Hematopoietic multipotent progenitor cell treated with erythropoietin and hydrocortisone succinate and interleukin-3 and kit ligand, for 8 days (in vitro differentiated cells): ENCODE data around the gene FLT3.
"Not testable (repeated sequence)": the region's sequence is repeated elsewhere in the genome, so short reads cannot be mapped to it uniquely, and the experiment has no call there.

Source experiments
- DNase-seq: peaks from one replicate; pipeline ENCODE4 v3.0.0-alpha.2; 2015

Gene FLT3

DNA sequence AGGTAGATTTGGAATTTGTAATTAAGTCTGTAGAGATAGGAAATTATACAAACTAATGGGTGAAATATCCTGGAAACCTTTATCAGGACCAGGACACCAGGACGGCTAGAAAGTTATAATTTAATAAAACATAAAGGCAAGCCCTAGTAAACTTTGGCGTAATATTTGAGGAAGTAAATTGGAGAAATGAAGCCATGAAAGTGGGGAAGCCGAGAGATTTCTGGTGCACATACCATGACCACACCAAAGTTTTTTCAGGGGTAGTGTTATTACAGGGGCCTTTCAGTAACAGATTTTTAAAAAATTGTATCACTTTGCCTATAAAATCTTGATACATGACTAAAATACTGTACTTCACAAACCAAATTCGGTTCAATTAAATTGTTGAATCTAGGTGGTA is 57.2 kb downstream of the FLT3 start:
- DNase-seq: no peak

DNA sequence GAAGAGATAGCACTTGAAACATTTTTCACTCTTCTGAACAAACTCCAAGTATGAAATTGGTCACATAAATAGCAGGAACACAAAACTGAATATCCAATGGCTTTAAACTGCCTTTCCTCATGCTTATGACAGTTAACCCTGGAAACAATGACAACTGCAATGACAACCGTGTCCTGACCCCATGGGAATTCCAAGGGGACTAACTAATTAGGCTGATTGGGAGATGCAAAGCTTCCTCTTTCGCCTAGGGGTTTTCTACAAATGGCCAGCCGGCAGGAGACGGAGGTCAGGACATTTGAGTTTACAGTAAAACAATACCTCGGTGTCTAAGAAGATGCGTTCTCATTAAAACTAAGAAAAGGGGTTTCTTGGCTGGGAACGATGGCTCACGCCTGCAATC is 58.9 kb downstream of the FLT3 start:
- no peak for DNase-seq

DNA sequence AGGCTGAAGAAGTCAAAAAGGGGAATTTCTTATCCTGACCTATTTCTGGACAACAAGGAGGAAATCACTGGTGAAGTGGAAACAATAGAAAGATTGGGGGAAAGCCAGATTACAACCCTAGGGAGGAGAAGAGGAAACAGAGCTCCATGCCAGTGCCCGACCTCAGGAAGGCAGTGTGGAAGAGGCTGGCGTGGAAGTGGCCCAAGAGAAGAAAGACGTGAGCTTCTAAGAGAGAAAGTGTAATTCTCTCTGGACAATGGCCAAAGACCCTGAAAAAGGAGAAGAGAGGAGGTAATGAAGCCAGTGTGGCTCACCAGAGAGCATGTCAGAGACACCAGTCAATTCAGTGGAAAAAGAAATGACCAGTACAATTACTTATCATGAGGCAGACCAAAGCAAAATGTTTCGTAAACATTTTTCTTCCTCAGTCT is 59.3 kb downstream of the FLT3 start:
- no peak for DNase-seq

DNA sequence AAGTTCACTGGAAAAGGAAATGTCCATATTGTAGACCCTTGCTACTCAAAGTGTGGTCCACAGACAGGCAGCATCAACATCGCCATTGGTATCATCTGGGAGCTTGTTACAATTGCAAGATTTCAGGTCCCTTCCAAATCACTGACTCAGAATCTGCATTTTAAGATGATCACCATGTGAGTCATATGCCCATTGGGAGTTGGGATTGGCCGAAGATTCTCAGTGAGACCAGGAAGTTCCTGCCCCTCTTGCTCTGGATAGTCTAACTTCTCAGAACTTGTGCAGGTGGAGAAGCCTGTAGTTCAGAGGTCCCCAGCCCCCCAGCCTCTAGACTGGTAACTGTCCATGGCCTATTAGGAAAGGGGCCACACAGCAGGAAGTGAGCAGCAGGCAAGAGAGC is 63.0 kb downstream of the FLT3 start:
- DNase-seq: no peak

DNA sequence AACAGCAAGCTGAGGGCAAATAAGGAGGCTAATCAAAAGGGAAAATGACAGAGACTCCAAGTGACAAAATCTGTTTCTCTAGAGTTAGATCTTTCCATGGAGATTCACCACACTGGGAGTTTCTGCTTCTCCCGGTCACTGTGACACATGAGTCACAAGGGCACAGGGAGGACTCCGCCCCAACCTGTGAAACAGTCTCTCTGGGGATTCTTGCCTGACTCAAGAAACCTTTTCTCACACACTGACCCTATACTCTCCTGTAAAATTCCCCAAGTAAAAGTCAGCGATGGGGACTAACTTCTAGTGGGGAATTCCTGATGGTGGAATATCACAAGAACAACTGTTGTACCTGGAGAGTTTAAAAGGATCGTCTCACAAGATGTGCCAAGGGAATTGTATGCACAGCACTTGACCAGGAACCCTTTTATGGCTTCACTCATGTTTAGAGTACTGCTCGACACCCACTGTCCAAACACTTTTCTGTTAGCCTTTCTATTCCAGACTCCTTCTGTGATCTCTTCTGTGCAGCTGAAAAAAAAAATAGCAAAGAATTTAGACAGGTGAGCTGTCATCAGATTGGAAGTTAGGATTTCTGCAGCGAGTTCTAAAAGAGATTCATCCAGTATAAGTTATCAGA is 65.1 kb downstream of the FLT3 start:
- no peak for DNase-seq

DNA sequence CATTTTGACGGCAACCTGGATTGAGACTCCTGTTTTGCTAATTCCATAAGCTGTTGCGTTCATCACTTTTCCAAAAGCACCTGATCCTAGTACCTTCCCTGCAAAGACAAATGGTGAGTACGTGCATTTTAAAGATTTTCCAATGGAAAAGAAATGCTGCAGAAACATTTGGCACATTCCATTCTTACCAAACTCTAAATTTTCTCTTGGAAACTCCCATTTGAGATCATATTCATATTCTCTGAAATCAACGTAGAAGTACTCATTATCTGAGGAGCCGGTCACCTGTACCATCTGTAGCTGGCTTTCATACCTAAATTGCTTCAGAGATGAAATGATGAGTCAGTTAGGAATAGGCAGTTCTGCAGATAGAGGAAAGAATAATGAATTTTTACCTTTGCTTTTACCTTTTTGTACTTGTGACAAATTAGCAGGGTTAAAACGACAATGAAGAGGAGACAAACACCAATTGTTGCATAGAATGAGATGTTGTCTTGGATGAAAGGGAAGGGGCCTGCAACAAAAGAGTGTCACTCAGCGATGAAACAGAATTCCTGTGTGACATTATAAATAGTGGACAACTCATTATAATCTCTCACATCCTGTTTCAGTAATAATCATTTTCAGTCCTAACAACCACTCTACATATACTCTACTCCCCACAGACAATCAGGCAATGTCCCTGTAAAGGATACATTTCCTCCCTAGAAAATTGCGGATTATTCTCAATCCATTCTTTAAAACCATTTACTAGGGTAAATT is 66.3 kb downstream of the FLT3 start:
- no peak for DNase-seq

DNA sequence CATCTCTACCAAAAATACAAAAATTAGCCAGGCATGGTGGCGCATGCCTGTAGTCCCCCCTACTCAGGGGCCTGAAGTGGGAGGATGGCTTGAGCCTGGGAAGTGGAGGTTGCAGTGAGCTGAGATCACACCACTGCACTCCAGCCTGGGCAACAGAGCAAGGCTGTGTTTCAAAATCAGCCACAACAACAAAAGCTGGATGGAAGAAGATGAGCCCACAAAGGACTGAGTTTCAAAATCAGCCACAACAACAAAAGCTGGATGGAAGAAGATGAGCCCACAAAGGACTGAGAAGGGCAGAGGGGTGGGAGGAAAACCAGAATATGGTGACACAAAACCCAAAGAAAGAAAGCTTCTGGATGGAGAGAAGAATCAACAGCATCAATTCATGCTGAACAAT is 67.9 kb downstream of the FLT3 start:
- not testable (repeated sequence) for DNase-seq

DNA sequence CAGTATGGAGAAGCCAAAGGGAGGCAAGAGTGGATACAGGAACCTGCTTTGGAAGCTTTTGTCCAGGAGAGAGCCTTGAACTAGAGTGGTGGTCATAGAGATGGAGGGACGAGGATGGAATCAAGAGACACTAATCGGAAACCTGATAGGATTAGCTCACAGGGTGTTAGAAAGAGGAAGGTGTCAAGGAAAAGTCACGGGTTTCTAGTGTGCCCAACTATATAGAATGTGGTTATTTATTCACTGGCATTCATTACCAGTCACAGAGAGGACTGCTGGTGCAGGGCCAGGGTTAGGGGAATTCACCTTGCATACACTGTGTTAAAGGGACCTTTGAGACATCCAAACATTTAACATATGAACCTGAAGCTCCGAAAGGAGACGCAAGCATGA is 68.5 kb downstream of the FLT3 start:
- no peak for DNase-seq

DNA sequence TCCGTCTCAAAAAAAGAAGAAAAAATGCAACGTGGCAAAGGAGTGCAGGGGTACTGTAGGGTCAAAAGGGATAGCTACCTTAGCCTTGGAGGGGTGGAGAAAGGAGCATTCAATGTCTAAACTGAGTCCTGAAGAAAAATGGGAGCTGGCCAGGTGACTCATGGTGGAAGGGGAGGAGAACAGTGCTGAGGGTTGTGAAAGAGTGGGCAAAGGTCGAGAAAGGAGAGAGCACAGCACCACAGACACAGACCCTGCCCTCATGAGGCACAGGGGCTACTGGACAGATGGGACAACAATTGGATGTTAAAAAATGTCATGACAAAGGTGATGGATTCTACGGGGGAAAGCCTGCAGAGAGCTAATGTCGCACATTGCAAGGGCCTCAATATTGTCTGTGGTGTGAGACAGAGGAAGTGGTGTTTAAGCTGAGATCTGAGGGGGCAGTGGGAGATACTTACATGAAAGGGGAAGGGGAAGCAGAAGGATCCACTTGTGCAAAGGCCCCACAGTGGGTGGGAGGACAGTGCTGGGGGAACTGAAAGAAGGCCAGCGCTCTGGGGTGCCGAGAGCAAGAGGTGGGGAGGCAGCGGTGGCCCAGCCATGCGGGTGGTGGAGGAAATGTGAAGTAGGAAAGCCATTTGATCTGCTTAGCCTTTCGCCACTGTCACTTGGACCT is 69.0 kb downstream of the FLT3 start:
- DNase-seq: no peak

DNA sequence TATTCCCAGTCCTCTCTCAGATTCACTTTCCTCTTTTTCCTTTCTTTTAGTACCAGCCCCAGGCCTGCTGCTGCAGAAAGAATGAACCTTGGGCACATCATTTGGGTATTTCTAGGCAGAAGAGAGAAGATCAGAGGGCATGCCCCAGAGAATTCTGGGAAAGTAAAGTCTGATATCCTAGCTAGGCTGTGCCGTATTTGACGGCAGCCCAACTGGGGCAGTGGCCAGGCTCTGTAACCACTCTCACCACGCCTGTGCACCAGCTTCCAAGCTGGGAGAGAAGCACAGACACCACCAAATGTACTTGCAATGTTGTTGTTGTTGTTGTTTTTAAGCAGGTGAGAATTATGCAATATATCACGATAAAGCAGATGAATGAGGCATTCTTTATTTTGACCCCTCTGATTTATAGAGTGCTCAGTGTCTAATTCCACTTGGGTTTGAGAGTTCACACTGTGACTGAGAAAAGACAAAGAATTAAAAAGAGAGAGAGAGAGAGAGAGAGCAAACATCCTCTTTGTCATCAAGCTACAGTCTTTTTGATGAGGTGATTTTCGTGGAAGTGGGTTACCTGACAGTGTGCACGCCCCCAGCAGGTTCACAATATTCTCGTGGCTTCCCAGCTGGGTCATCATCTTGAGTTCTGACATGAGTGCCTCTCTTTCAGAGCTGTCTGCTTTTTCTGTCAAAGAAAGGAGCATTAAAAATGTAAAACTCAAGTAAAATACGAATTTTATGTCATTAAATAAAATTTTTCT is 72.6 kb downstream of the FLT3 start:
- no peak for DNase-seq

DNA sequence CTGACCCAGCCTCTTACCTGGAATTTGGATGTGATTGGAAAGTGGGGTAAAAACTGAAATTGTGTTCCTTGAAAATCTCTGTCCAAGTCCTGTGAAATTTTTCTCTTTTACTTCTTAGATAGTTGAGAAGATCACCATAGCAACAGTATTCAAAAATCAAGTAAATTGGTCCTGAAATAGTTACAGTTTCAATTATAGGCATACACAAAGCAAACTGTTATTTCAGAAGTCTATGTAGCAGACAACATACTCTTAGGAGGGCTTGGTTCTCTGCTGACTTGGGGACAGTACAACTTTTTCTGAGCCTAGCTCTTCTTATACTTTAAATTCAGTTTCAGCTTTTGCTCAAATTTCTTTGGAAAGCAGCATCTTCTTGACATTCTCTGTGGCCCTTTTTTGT is 73.3 kb downstream of the FLT3 start:
- DNase-seq: no peak

DNA sequence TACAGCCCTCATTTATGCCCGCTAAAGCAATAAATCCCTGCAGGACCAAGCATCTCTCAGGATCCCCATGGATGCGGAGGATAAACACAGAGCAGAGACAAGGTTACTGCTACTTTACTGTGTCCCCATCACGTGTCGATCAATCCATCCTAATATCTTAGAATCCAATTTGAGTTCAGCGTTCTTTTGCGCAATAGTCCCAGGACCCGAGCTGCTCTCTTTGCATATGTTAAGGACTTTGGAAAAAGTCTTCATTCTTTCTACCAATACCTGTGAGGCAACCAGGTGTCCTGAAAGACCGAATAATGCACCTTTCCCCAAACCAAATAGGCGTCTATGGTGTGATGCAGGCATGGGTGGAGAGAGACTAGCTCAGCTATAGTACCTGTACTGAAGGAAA is 73.9 kb downstream of the FLT3 start:
- no peak for DNase-seq

DNA sequence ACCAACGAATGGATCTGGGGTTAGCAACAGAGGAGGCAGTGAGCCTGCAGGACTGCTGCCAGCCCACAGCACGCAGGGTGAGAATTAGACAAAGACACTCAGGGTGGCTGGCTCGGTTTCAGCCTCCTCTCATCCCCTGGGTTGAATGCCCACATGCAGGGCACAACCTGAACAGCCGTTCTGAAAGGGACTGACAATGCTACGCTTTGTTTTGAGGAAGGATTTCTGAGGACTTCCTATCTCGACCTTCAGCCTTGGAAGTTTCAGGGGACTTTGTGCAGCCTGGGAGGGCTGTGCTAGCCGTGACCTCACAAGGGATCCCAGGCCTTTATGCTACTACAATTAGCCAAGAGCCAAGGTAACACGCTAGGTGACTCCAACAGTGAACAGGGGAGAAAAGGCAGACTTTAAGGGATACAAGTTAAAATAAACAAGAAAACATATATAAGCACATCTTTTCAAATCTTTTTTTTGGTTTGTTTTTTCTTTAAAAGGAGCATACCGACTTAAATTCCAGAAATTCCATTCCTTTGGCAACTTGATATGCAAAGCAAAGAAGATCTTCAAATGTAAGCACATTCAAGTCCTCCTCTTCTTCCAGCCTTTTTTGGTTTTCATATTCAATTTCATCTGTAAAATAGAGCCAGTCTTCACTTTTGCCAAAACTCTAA is 77.4 kb downstream of the FLT3 start:
- no peak for DNase-seq

DNA sequence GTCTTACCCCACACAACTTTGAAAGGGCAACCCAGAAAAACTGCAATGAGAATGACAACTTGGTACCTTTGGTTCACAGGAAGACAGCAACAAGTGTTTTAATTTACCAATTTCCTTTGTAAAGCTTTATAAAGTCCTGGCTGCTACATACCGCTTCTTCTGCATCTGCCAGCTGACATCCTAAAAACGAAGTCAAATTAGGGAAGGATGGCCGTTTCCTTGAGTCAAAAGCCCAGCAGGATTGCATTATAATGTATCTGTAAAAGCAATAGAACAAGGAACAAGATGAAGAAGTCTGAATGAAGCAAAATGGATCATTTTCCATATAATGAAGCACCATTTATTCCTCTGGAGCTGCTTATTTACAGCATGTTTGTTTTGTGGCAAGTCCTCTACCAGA is 86.1 kb downstream of the FLT3 start:
- no peak for DNase-seq

DNA sequence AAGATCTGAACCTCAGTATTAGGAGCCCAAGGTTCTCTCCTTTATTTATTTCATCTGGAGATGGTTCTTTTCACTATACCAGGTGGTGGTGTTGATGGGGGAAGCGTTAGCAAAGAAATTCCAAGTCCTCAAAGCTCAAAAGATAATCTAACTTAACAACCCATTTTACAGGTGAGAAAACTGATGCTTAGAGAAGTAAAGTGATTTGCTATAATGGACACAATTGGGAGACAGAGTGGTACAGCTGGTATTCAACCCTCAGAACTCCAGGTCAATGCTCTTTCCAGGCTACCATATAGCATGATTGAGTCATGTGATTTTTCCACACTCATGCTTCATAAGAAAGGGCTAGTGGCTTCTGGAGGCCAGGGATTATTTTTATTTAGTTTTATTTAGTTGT is 86.9 kb downstream of the FLT3 start:
- DNase-seq: no peak

DNA sequence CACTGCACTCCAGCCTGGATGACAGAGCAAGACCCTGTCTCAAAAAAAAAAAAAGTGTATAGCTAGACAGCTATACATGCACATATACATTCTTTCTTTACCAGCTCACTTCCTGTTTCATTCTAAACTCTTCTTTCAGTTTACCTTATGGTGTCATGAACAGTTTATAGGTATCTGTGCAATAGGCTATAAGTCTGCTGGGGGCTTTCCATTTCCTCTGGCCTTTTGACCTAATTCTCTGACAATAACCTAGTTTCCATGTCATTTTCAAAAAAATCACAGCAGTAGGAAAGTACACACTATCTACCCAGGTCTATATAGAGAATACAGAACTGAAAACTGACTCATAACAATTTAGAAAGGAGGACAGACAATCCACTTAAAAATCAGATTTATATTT is 87.5 kb downstream of the FLT3 start:
- no peak for DNase-seq

DNA sequence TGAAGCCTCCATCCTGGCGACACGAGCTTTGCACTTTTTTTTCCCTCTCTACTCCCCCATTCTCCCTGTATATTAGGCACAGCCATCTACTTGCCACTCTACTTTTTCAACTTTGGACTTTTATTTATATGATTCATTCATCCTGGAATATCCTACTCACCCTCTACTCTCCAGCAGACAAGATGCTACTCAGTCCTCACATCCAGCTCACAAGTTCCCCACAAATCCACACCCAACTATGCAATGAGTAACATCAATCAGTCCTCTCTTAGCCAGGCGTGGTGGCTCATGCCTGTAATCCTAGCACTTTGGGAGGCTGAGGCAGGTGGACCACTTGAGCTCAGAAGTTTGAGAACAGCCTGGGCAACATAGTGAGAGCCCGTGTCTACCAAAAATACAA is 88.0 kb downstream of the FLT3 start:
- DNase-seq: no peak

DNA sequence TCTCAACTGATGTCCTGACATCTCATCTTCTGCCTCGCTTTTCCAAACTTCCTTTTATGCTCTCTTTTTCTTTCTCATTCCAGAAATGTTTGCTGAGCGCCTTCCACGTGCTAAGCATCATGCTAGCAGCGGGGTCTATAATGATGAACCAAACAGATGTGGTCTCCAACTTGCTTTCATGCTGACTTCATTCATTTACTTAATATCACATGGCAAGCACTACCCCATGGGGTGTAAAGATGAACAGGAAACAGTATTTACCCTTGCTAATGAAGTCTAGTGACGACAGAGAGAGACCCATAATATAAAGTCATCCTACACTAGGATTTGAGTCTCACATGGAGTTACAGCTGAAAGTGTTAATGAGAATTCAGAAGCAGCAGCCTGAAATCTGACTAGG is 90.3 kb downstream of the FLT3 start:
- no peak for DNase-seq

DNA sequence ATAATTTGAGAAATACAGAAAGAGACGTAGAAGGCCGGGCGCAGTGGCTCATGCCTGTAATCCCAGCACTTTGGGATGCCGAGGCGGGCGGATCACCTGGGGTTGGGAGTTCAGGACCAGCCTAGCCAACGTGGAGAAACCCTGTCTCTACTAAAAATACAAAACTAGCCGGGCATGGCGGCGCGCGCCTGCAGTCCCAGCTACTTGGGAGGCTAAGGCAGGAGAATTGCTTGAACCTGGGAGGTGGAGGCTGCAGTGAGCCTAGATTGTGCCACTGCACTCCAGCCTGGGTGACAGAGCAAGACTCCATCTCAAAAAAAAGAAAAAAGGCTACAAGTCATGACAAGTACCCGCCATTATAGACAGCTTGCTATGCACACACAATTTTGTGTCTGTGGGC is 95.4 kb downstream of the FLT3 start:
- DNase-seq: not testable (repeated sequence)

DNA sequence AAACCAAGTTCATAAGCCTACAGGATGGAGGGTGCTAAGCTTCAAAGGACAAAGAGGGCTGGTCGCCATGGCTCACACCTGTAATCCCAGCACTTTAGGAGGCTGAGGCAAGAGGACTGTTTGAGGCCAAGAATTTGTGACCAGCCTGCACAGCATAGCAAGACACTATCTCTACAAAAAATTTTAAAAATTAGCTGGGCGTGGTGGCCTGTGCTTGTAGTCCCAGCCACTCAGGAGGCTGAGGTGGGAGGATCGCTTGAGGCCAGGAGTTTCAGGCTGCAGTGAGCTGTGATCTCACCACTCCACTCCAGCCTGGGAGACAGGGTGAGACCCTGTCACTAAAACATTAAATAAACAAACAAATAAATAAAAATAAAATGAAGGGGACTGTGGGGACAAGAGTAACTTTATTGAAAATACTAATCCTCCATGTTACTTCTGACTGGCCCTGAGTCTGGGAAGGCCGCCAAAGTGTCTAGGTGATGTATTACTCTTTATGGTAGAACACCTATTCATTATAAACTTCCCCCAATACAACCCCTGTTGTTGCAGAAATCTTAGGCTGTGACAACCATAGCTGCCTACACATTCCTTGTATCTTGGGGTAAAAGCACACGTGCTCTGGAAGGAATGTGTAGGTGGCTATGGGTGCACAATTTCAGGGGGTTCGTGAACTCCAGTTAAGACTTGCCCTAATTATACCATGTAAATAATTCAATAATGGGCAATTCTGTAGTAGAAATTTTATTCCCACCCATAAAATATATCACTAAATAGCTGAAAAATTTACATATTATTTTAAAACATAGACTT is 97.3 kb downstream of the FLT3 start:
- DNase-seq: no peak

DNA sequence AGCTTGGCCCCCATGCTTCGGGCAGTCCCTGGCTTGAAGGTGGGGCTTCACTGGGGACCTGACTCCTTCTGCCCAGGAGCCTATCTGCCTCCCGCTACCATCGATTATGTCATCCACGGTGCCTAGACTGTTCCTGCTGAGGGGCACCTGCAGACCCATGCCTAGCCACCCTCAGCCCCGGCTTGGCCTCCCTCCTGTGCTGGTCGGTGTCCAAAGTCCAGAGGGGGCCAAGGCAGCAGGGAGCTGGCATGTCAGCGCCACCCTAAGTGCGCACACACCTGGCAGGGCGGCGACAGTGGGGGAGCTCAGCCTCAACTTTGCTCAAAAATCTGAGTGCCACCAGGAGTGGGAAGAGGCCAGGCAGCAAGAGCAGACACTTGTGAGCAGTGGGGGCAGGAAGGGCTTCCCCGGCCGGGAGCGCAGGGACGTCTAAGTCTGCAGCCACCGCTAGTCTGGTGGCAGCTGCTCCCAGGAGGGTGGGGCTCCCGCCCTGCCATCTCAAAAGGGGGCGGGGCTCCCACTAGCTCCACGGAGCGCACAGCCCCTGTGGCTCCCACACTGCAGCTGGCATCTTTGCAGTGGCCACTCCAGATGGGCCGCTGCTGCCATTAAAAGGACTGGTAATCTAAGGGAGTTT is 98.4 kb downstream of the FLT3 start:
- DNase-seq: no peak

DNA sequence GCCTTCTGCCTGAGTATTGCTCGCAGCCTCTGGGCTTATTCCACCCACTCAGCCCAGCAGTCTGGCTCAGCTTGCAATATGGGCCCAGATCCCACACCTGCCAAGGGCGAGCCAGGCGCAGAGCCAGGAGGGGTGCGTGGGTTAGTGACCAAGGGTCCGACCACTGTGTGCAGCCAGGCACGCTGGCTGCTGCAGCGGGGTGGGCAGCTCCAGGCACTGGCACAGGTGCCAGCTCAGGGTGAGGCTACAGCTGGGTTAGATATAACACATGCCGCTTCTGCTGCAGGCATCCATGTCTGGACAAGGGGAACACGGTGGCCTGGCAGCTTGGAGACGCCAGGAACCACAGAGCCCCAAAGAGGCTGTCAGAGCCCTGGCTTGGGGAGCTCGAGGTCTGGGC is 99.3 kb downstream of the FLT3 start:
- DNase-seq: no peak
